Measurements from ENCODE around the gene BCAP31. TPM values are rescaled to one million over a fixed set of nuclear protein-coding genes. Genes with fewer than 3 reads are reported as not detected.

Gene BCAP31
- polyA plus RNA-seq, 1 experiment: 222 TPM

DNA sequence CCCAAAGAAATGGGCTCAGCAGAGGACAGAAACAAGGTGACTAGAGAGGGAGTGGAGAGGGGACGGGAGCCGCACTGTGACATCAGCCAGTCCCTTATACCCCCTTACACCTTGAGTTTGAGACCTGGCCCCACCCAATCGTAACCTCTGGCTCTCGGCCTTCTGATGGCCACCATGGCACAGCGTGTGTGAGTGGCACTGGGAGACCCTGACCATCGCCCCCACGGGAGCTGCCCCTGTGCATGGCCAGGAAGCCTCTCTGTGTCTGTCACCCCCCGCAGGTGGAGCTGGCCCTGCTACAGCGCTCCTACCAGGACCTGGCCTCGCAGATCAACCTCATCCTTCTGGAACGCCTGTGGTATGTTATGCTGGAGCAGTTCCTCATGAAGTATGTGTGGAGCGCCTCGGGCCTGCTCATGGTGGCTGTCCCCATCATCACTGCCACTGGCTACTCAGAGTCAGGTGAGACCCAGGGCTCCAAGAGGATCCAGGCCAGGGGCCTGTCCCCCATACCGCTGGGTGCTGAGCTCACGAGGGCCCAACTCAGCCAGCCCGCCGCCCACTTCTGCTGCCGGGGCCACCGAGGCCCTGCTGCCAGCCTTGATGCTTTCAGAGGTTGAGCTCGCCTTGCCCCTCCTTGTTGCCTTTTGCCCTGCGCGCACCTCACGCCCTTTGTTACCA is 4.9 kb upstream of the BCAP31 start:
- no peak overlapping the region for H3K4me3 ChIP-seq (ENCODE audit: low read depth, low read length)
- no peaks in the 10 kb centered on the region for H3K27me3 ChIP-seq (ENCODE audit: control insufficient read depth, insufficient read depth, low read length)
- ChIA-PET POLR2A (no interaction called here), CTCF (no interaction called here)
- no peak for DNase-seq (ENCODE audit: low read depth)
- TF ChIP-seq, protein P1, sequence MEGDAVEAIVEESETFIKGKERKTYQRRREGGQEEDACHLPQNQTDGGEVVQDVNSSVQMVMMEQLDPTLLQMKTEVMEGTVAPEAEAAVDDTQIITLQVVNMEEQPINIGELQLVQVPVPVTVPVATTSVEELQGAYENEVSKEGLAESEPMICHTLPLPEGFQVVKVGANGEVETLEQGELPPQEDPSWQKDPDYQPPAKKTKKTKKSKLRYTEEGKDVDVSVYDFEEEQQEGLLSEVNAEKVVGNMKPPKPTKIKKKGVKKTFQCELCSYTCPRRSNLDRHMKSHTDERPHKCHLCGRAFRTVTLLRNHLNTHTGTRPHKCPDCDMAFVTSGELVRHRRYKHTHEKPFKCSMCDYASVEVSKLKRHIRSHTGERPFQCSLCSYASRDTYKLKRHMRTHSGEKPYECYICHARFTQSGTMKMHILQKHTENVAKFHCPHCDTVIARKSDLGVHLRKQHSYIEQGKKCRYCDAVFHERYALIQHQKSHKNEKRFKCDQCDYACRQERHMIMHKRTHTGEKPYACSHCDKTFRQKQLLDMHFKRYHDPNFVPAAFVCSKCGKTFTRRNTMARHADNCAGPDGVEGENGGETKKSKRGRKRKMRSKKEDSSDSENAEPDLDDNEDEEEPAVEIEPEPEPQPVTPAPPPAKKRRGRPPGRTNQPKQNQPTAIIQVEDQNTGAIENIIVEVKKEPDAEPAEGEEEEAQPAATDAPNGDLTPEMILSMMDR (IDR thresholded peaks at IDR 0.05; ENCODE audit: insufficient read depth, low read depth, low read length): no peak
- no peaks in the 10 kb centered on the region; the same call in 1 of the 2 replicates for H3K36me3 ChIP-seq (ENCODE audit: control insufficient read depth, insufficient read depth, low read length)

DNA sequence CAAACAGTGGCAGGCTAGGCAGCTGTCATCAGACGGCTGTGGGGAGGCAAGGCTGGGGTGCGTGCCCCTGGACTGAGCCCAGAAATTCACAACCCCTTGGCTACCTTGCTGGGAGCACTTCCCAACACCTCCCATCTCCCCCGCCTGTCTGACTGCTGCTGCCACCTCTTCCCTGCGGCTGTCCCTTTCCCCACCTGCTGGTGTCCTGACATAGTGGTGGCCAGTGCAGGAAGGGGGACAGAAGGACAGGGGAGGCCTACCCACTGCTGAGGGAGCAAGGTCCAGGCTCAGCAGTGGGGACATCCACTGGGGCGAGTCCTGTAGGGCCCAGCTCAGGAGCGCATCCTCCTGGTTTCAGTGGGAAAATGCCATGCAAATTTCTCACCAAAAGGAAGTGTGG is 3.9 kb upstream of the BCAP31 start:
- CTCF ChIA-PET: no interaction called here
- POLR2A ChIA-PET: no interaction called here
- no peaks in the 10 kb centered on the region for H3K36me3 ChIP-seq (ENCODE audit: control insufficient read depth, insufficient read depth, low read length)
- DNase-seq (ENCODE audit: low read depth): no peak
- TF ChIP-seq, protein P1 (IDR thresholded peaks at IDR 0.05; ENCODE audit: insufficient read depth, low read depth, low read length): no peak
- H3K4me3 ChIP-seq (ENCODE audit: low read depth, low read length): no peak overlapping the region
- H3K27me3 ChIP-seq (ENCODE audit: control insufficient read depth, insufficient read depth, low read length): no peaks in the 10 kb centered on the region

GRCh38 chrX:153727123-153727931 is 3.1 kb upstream of the BCAP31 start:
- no peak for DNase-seq (ENCODE audit: low read depth)
- ChIA-PET POLR2A (no interaction called here), CTCF (interaction anchor here (1.2 kb wide), 1 partner anchor 17 kb away, joined by 3 read pairs; no protein-coding TSS in a partner anchor)
- TF ChIP-seq, protein P1 (IDR thresholded peaks at IDR 0.05; ENCODE audit: insufficient read depth, low read depth, low read length): no peak
- Histone ChIP-seq H3K27me3 (ENCODE audit: control insufficient read depth, insufficient read depth, low read length) (no peaks in the 10 kb centered on the region), H3K4me3 (ENCODE audit: low read depth, low read length) (peak overlapping the region; percentile 3), H3K36me3 (ENCODE audit: control insufficient read depth, insufficient read depth, low read length) (no peaks in the 10 kb centered on the region)

GRCh38 chrX:153726286-153727122 is 2.3 kb upstream of the BCAP31 start:
- CTCF ChIA-PET: interaction anchor here (1.0 to 1.2 kb wide), 2 partner anchors 18 to 22 kb away, joined by 3 read pairs; no protein-coding TSS in a partner anchor
- Histone ChIP-seq H3K36me3 (ENCODE audit: control insufficient read depth, insufficient read depth, low read length) (no peaks in the 10 kb centered on the region), H3K4me3 (ENCODE audit: low read depth, low read length) (peak overlapping the region; percentile 8), H3K27me3 (ENCODE audit: control insufficient read depth, insufficient read depth, low read length) (no peaks in the 10 kb centered on the region)
- TF ChIP-seq, protein P1 (IDR thresholded peaks at IDR 0.05; ENCODE audit: insufficient read depth, low read depth, low read length): no peak
- DNase-seq (ENCODE audit: low read depth): no peak
- POLR2A ChIA-PET: no interaction called here
